Retinal pigment epithelial cell (primary cell): ENCODE data around the gene SNRNP200.
"Not testable (repeated sequence)": the region's sequence is repeated elsewhere in the genome, so short reads cannot be mapped to it uniquely, and the experiment has no call there.

Source experiments
- DNase-seq: peaks from one replicate; pipeline ENCODE4 v3.0.0-alpha.2; 2010; ENCODE audit warnings: low read depth
- H3K4me3 ChIP-seq: 2 replicates; pipeline ENCODE4 v1.5.1; 2011; ENCODE audit warnings: mild to moderate bottlenecking, low read length, control low read depth, moderate library complexity
- CTCF ChIP-seq: conservative IDR thresholded peaks from 2 replicates; pipeline ENCODE4 v1.5.1; 2011; ENCODE audit warnings: low read depth, low read length, control low read depth, inconsistent platforms

The SNRNP200 gene

GRCh38 chr2:96259497-96259921, 45.8 kb downstream of the SNRNP200 start:
- TF ChIP-seq CTCF, result no peak
- H3K4me3 ChIP-seq, result no peak overlapping the region
- DNase-seq, result no peak

GRCh38 chr2:96258166-96259022, 47.0 kb downstream of the SNRNP200 start:
- TF ChIP-seq CTCF, result no peak
- H3K4me3 ChIP-seq, result no peak overlapping the region
- no peak for DNase-seq

GRCh38 chr2:96257744-96258143, 47.6 kb downstream of the SNRNP200 start:
- not testable (repeated sequence) for DNase-seq, H3K4me3 ChIP-seq

- no peak overlapping the region for H3K4me3 ChIP-seq
- TF ChIP-seq CTCF, result no peak
- no peak for DNase-seq
Measured at GRCh38 chr2:96256611-96257113, 48.7 kb downstream of the SNRNP200 start.

GRCh38 chr2:96254571-96254970, 50.8 kb downstream of the SNRNP200 start:
- no peak for DNase-seq

GRCh38 chr2:96253006-96253405, 52.3 kb downstream of the SNRNP200 start:
- TF ChIP-seq CTCF, result no peak

More at GRCh38 chr2:96254571-96254970, 50.8 kb downstream of the SNRNP200 start:
- TF ChIP-seq CTCF, result no peak
- H3K4me3 ChIP-seq, result no peak overlapping the region

GRCh38 chr2:96252526-96252925, 52.8 kb downstream of the SNRNP200 start:
- H3K4me3 ChIP-seq, result no peak overlapping the region
- no peak for TF ChIP-seq CTCF
- DNase-seq, result no peak

More at GRCh38 chr2:96253006-96253405, 52.3 kb downstream of the SNRNP200 start:
- DNase-seq, result no peak
- no peak overlapping the region for H3K4me3 ChIP-seq
